HK-2 (cell line): Measurements from ENCODE around the gene PAM16.
A peak's percentile ranks its signal among the peaks of the same experiment; 100 is the strongest.

Source experiments
- DNase-seq: peaks from one replicate; pipeline ENCODE4 v3.0.0-alpha.2; 2018; ENCODE audit not compliant: unreplicated experiment

PAM16 gene

DNA sequence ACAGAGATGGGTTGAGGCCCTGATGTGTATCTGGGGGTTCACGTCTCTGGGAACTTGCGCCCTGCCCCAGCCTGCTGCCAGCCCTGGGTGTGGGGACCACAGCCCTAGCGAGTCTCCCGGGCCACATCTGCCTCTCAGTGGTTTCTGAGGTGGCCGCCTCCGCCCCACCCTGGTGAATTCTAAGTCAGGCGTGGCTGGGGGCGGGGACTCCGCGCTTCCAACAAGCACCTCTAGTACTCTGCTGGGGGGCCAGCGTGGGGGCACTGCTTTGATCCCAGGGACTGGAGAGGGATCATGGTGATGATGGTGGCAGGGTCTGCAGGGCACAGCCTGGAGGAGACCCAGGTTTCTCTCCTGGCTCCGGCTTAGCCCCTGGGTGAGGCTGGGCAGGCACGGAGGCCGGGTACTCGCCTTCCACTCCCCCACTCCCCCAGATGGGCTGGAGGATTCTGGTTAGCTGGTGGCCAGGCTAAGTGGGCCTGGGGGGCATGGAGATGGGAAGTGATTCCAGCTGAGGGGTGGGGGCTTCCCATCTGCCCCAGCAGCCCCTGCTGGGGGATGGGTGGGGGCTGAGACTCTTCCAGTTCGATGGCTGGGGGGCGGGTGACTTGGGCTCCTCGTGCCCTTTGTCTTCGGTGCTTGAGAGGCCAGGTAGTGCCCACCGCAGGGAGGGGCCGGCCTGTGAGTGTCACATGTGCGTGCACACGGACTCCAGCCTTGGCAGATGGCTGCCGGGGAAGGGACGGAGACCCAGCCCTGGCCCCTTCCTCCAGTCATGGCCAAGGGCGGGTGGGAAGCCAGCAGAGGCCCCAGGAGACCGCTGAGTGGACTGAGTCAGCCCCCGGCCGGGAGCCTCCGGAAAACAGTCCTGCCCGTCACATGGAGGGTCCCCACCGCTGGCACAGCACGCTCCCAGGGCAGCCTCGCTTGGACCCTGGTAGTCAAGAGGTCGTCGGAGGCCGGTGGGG, 31.4 kb downstream of the PAM16 start:
- no peak for DNase-seq

DNA sequence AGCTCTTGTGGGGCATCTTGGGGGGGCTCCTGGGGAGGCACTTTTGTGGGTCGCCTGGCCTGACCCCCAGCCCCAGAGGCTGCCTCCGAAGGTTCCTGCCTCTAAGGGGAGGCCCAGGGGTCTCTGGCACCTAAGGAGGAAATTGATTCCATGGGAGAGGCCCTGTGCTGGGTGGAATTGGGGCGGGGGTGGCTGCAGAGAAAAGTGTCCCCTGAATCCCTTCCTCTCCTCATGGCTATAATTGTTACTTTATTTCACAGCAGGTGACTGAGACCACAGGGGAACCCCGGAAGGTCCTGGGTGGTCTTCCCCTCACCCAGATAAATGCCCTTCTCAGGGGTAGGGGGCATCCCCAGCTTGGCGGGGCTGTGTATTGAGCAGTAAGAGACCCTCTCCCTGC, 32.2 kb downstream of the PAM16 start:
- DNase-seq = no peak

DNA sequence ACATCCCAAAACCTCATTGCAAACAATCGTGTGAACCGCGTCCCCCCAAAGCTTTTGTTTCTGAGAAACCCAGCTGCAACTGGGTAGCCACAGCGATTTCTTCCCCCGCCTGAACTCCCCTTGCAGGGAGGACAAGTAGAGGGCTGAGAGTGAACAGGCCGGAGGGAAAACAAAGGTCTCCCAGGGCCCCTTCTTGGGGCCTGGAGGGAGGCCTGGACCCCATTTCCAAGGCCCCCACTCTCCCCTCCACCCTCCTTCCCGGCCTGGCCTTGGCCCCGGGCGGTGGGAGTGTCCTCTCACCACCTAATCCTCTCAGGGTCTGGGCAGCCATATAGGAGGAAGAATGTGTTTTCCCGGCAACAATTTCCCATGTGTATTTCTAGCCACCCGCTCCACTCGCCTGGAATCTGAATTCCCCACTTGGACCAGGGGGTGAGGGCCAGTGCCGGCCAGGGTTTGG, 32.6 kb downstream of the PAM16 start:
- DNase-seq = no peak

DNA sequence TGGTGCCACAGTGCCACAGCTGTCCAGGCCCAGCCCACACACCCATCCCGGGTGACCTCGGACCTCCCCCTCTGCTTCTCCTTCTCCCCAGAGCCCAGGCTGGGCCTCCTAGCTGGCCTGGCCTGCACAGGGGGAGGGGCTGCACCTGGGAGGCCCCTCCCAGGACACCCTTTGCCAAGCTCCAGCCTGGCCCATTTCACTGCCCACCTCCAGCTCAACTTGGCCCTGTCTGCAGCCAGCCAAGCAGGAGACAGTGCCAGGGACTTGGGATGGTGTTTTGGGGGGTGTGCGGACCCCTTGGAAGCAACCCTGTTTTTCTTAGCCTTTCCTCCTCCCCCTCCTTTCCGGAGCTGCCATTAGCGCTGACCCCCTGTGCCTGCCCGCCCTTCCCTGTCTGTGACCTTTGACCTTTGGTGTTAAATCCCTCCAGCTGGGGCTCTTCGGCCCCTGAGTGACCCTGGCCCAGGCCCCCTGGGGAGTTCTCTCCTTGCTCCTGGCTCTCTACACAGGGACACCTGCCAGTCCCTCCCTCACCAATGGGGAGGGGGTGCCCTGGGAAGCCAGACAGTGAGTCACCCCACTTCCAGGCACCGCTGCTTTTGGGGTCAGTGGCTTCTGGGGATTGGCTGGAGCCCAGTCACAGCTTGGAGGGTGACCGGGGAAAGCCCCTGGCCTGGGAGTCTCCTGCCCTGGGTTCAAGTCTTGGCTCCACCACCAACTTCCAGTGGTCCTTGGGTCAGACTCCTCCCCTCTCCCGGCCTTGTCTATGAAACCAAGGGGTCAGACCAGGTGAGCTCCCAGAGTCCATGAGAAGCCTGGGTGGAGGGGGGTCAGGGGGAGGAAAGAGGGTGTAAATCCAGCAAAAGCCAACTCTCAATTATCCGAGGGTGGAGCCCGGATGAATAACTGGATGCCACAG, 33.3 kb downstream of the PAM16 start:
- DNase-seq = peak; percentile 37

DNA sequence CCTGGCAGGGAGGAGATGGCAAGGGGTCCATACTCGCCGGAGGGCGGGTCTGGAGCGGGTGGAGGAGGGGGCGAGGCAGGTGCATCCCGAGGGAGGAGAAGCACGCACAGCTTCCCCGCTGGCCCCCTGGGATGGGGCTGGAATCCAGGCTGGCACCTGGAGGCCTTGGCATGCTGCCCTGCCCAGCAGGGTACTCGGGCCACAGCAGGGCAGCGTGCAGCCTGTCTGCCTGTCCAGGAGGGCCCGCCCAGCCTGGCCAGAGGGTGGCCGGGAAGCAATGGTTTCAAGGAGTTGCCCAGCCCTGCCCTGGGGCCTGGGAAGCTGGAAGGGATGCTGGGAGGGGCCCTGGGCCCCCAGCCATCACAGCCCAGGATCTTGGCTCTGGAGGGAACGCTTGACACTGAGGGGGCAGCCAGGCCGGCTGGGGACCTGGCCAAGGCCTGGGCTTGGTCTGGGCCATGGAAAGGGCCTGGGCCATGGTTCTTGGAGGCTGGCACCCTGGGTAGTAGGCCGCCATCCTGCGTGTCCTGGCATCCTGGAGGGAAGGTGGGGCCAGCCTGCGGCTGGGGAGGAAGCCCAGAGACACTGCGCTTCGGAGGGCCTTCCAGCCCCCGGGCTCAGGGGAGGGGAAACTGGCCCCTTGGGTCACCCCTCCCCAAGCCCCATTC, 34.1 kb downstream of the PAM16 start:
- peak; percentile 50 for DNase-seq

DNA sequence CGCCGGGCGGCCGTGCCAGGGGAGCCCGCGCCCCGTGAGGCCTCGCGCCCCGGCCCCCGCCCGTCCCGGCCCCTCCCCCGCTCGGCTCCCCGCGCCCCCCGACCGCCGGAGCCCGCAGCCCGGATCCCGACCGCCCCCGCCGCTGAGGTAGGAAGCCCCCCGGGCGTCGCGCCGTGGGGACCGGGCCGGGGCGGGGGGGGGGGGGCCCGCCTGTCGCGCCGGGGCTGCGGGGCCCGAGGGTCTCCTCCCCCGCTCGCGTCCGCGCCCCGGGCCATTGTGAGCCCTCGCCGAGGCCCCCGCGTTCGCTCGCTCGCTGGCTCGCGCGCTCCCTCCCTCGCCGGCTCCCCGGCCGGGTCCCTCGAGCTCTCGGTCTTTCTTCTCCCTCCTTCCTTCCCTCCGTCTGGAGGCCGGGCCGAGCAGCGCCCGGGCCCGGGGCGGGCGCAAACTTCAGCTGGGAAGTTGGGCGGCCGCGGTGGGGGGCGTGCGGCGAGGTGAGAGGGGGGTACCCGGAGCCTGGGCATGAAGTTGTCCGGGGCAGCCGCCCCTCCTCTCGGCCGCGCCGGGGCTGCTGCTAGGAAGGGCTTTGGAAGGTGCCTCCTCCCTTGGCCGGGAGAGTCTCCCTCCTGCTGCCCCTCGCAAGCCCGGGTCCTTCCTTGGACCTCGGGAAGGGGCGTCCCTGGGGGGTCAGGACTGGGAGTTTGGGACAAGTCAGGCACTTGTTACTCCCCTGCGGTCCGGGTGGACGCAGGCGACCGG, 34.8 kb downstream of the PAM16 start:
- DNase-seq = peak; percentile 40

DNA sequence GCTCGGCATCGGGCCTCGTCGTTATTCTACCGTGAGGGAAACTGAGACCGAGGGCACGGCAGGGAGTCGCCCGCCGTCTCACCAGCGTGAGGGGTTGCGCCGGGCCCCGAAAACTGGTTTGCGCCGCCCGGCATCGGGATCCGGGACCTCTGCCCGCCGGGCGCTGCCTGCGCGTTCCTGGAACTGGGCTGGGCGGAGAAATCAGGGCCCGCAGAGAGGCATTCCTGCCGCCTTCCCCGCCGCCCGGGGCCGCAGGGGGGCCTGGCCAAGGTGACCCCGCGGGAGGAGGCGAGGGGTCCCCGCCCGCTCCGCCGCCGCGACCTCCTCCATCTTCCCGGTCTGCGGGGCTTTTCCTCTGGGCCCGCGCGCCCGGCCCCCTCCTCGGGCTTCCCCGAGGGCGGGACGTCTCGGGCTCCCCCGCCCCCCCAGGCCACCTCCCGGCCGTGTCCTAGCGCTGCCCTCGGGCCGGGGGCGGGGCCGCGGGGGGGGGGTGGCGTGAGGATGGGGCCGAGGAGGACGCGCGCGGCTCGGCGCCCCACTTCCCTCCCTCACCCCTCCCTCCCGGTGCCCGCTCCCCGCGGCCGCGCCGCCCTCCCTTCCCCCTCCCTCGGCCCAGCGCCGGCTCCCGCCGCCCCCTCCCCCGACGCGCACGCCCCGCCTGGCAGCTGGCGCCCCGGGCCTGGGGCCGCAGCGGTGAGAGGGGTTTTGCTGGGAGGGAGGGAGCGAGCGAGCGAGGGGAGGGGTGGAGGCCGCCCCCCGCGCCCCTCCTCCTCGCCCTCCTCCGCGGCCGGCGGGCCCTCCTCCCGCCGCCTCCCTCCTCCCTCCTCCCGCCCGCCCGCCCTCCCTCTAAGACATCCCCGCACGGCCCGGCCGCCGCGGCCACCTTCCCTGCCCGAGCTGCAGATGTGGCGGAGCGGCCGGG, 35.7 kb downstream of the PAM16 start, which contains the start of gene GLIS2:
GLIS2 (plus strand) TSS at position 882 of the 922 bp plus-strand sequence. CDS start 16,214 bp downstream, outside the sequence.
- peak; percentile 75 for DNase-seq

DNA sequence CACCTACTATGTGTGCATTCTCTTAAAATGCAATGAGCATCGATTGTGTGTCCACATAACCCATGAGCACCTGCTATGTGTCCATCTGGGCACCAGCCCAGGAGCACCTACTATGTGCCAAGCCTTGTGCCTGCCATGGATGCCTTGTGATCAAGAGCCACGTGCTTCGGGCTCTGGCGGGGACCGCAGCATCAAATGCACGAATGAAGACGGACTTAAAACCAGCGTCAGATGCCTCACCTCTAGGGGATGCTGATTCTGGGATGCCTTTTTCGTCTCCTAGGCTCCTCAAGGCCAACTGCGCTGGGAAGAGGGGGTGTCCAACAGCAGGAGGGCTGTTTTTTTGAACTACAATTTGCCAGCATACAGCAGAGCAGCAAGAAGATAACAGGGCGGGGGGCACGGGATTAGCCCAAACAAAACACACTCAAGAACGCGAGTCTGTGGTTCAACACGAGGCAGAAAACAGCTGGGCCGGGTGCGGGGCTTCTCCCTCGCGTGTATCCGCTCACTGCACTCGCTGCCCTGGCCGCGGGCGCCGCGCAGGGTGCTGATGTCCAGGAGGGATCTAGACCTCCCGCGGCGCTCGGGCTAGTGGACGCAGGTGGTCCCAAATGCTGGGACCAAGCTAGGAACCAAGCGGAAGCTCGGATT, 36.5 kb downstream of the PAM16 start:
- DNase-seq = peak; percentile 44

DNA sequence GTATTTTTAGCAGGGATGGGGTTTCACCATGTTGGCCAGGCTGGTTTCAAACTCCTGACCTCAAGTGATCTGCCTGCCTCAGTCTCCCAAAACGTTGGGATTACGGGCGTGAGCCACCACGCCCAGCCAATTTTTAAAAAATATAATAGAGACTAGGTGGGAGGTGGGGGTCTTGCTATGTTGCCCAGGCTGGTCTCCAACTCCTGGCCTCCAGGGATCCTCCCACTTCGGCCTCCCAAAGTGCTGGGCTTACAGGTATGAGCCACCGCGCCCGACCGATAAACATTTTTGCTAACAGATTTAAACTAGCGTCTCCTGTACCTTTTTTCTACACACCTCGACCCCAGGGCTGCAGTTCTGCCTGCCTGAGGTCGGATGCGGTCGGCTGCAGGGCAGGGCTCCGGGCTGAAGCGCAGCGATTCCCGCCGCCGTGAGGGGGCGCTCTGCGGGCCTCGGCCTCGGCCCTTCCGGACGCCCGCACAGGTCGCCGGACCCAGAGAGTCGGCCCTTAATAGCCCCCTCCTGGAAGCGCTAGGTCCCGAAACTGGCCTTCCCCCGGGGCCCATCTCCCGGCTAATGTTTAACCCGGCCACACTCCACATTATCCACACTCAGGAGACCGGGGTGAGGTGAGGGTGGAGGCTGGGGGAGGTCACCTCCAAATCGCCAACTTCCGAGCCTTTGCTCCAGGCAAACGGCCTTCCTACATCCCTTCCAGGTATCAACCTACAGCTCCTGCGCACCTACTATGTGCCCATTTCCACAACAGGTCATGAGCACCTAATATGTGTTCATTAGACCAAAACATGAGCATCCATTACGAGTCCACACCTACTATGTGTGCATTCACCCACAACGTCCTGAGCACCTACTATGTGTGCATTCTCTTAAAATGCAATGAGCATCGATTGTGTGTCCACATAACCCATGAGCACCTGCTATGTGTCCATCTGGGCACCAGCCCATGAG, 37.3 kb downstream of the PAM16 start:
- DNase-seq = peak; percentile 85

DNA sequence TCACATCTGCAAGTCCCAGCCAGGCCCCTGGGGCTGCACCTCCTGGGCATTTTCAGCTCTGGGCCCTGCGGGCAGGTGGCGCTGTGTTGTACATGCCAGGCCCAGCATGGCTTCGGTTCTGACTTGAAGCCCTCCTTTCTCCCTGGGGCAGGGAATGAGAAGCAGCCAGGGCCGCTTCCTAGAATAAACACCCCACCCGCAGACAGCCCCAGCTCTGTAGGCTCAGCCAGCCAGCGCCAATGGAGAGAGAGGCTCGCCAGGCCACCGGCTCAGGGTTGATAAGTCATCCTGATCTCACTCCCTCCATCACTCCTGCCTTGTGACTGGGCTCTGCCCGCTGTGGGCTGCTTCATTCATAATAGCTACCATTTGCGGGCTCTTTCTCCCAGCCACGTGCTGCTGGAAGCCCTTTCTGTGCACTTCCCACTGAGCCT, 41.3 kb downstream of the PAM16 start:
- peak; percentile 49 for DNase-seq

DNA sequence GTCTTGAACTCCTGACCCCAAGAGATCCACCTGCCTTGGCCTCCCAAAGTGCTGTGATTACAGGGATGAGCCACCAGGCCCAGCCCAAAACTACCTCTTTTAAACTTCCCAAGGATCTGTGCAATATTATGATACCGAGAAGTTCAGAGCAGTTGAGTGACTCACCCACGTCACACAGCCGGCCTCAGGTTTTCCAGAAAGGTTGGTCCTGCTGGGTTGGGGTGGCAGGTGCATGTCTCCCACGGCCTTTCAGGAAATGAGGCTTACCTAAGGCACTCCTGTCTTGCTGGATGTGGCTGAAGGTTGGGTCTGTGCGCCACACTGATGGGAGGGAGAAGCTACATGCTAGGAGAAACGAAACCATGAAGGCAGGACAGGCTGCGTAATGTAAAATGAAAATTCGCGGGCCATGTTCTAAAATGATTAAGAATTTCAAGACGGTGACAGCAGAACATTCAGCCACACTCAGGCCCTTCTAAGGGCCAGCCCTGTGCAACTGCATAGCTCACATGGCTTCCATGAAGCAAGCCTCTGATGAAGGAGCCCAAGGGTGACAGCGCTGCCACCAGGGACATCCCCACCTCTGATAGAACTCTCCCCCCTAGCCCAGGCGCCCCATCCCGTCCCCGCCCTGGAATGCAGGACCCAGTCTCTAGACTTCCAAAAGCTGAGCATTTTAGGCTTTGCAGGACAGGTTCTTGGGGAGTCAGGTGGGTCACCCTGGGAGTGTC, 41.9 kb downstream of the PAM16 start:
- DNase-seq = no peak

DNA sequence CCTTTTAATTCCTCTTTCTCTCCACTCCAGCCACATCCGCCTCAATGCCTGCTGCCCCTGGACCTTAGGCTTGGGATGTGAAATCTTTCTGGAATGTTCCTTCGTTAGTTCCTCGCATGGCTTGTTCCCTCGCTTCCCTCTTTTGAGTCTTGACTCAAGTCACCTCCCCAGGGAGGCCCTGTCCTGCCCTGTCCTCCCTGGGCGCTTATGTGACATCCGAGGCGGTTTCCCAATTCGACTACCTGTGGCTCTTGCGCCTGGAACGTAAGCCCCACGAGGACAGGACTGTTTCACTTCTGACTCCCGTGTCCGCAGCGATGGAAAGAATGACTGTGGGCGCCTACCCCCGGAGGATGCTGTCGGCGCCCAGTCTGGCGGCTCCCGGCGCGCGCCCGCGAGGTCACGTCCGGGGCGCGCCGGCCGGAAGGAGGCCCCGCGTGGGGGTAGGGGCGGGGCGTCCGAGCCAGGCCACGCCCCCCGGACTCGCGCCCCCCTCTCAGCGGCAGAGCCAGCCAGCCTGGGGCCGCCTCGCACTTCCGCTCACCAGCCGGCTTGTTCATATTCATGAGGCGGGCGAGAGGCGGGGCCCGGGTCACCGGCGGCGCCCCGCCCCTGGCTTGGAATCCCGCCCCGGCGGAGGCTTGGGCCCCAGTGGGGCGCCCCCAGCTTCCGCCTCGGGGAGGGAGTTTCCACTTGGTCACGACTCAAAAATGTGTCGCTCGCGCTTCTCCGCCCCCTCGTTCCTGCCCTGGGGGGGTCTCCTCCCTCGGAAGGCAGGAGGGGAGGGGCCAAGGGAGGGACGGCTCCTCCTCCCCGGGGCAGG, 43.7 kb downstream of the PAM16 start:
- DNase-seq = peak; percentile 88

DNA sequence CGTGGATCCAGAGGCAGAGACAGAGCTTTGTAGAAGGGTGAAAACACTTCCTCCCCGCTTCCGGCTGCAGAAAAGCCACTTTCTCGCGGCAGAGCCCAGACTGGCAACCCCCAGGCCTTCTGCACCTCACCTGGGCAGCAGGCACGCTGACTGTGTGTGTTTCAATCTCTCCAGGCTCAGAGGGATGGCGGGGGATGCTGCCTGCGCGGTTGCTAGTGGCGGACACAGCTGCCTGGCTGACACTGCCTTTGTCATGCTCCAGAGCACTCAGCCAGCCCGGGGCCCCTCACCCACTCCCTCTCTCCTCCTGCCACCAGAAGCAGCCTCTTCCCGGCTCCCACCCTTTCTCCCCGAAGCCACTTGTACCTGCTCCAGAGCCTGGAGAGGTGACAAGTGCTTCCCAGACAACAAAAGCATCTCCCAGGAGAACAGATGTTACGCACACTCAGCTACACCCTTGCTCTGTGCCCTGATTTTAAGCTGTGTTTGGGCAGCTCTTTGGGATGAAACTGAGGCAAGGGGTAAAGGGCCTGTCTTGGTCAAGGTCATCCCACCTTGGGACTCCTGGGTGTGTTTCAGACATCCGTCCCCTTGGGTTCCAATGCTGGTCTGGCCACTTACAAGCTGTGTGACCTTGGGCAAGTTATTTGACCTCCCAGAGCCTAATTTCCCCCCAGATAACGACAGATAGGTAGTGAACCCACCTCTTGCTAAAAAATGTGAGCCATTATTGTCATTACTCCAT, 44.5 kb downstream of the PAM16 start:
- peak; percentile 42 for DNase-seq

DNA sequence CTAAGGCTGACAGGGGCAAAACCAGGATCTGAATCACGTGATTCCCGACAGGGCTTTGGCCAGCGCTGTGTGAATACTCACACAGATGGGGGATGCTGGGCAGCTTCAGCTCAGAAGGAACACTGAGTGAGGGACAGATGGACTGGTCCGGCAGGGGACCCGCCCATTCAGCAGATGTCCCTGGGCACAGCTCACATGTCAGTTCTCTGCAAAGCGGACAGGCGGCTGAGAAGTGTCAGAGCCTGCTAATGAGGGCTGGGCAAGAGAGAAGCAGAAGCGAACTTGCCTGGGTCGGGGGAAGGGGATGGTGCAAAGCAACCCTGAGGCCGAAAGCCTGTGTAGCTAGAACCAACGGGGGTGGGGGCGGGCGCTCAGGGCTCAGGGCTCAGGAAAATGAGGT, 47.1 kb downstream of the PAM16 start:
- no peak for DNase-seq

DNA sequence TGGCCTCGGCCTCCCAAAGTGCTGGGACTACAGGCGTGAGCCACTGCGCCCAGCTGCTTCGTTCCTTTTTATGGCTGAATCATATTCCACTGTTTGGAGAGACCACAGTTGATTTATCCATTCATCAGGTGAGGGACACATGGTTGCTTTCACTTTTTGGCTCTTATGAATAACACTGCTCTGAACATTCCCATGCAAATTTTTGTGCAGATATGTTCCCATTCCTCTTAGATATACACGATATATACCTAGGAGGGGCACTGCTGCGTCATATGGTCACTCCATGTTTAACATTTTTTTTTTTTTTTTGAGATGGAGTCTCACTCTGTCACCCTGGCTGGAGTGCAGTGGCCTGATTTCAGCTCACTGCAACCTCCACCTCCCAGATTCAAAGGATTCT, 49.2 kb downstream of the PAM16 start:
- no peak for DNase-seq

DNA sequence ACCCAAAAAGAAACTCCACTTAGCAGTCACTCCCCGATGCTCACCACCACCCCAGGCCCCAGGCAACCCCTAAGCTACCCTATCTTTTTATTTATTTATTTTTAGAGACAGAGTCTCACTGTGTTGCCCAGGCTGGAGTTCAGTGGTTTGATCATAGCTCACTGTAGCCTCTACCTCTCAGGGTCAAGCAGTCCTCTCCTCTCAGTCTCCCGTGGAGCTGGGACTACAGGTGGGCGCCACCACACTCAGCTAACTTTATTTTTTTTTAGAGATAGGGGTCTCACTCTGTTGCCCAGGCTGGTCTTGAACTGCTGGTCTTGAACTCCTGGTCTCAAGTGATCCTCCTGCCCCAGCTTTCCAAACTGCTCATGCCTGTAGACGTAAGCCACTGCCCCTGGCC, 49.9 kb downstream of the PAM16 start:
- DNase-seq = no peak
